H1 (cell line): ENCODE measurements around the gene IFI16.

ENCODE experiments used
- CREB1 ChIP-seq: IDR thresholded peaks from 2 replicates; pipeline ENCODE4 v1.6.1; 2012; ENCODE audit warnings: inconsistent platforms
- POLR2A ChIP-seq, 2 experiments: IDR thresholded peaks; 1 replicate in 1 of 2; 2 replicates in 1 of 2; pipeline ENCODE4 v1.6.1; 2011; ENCODE audit warnings: low read depth in 2 of 2, low read length in 2 of 2, mild to moderate bottlenecking in 2 of 2; ENCODE audit errors: control extremely low read depth in 1 of 2
- SP2 ChIP-seq: IDR thresholded peaks from 2 replicates; pipeline ENCODE4 v1.6.1; 2012; ENCODE audit warnings: mild to moderate bottlenecking, low read length, inconsistent platforms

DNA sequence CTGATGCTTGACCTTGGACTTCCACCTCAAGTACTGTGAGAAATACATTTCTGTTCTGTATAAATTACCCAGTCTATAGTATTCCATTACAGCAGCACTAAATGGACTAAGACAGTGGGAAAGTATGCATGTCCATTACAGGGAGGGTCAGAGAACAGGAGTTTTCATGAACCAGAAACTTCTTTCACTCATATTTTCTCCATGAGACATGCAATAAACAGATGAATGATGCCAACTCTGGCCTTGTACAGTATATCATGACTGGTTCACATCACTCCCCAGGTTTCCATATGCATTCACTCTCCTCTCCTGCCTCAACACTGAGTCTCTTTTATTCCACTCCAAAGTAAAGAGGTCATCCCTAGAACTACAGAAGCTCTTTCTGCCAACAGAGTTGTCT lies 4.5 kb upstream of the IFI16 start:
- TF ChIP-seq CREB1 (no peak), POLR2A (IDR thresholded peaks at IDR 0.05; ENCODE audit: control extremely low read depth in 1 of 2, low read depth in 2 of 2, low read length in 2 of 2) (no peak), SP2 (no peak)
